ENCODE data around the gene CYTH1. TPM values are rescaled to one million over a fixed set of nuclear protein-coding genes. Genes with fewer than 3 reads are reported as not detected.
"Not testable (repeated sequence)": the region's sequence is repeated elsewhere in the genome, so short reads cannot be mapped to it uniquely, and the experiment has no call there.

CYTH1 gene
- polyA plus RNA-seq, 1 donor from 2014 or later = 120 TPM

DNA sequence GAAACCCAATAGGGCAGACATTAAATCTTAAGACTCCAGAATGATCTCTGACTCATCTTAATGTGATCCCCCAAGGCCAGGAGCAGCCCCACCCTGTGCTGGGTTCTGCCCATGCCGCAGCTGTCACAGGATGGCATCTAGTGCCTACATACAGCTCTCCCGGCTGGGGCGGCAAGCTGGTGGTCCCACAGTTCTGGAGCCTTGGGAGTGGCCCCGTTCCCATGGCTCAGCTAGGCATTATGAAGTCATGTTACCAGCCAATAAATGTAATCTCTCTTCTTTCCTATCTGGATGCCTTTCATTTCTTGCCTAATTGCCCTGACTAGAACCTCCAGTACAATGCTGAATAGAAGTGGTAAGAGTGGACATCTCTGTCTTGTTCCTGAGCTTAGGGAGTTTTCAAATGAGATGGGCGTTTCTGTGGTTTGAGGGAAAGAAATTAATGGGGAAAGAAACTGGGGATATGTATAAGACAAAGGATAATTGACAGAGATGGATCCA is 109.2 kb downstream of the CYTH1 start:
- Histone ChIP-seq H2AFZ (ENCODE audit: low read depth, low read length) (no peak overlapping the region), H3K79me2 (replicated peaks; ENCODE audit: insufficient read depth, low read length) (no peaks in the 10 kb centered on the region), H4K20me1 (ENCODE audit: insufficient read depth) (no peaks in the 10 kb centered on the region), H3F3A (ENCODE audit: insufficient read depth, low read length, poor library complexity, severe bottlenecking) (no peaks in the 10 kb centered on the region), H3K27ac (ENCODE audit: low read length) (no peak overlapping the region), H3K9ac (ENCODE audit: low read length) (no peak overlapping the region), H3K4me3 (ENCODE audit: low read length) (no peak overlapping the region), H3K9me3 (ENCODE audit: low read length) (no peaks in the 10 kb centered on the region), H3K36me3 (ENCODE audit: insufficient read depth, low read length) (no peaks in the 10 kb centered on the region), H3K27me3 (ENCODE audit: insufficient read depth, low read depth, low read length) (no peaks in the 10 kb centered on the region), H3K9me2 (ENCODE audit: insufficient read depth, low read length) (no peaks in the 10 kb centered on the region), H3K4me2 (ENCODE audit: low read length) (no peak overlapping the region)
- TF ChIP-seq, protein P1, sequence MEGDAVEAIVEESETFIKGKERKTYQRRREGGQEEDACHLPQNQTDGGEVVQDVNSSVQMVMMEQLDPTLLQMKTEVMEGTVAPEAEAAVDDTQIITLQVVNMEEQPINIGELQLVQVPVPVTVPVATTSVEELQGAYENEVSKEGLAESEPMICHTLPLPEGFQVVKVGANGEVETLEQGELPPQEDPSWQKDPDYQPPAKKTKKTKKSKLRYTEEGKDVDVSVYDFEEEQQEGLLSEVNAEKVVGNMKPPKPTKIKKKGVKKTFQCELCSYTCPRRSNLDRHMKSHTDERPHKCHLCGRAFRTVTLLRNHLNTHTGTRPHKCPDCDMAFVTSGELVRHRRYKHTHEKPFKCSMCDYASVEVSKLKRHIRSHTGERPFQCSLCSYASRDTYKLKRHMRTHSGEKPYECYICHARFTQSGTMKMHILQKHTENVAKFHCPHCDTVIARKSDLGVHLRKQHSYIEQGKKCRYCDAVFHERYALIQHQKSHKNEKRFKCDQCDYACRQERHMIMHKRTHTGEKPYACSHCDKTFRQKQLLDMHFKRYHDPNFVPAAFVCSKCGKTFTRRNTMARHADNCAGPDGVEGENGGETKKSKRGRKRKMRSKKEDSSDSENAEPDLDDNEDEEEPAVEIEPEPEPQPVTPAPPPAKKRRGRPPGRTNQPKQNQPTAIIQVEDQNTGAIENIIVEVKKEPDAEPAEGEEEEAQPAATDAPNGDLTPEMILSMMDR (IDR thresholded peaks at IDR 0.05; ENCODE audit: poor library complexity, severe bottlenecking) = no peak
- TF ChIP-seq POLR2AphosphoS5 (IDR thresholded peaks at IDR 0.05) = no peak
- TF ChIP-seq TAF1 (IDR thresholded peaks at IDR 0.05; ENCODE audit: low read depth) = no peak
- no peak for TF ChIP-seq EZH2 (IDR thresholded peaks at IDR 0.05; ENCODE audit: borderline replicate concordance, insufficient read depth, low read length, poor library complexity, severe bottlenecking)
- TF ChIP-seq RAD21 (conservative IDR thresholded peaks at IDR 0.05) = no peak
- TF ChIP-seq, protein P2, sequence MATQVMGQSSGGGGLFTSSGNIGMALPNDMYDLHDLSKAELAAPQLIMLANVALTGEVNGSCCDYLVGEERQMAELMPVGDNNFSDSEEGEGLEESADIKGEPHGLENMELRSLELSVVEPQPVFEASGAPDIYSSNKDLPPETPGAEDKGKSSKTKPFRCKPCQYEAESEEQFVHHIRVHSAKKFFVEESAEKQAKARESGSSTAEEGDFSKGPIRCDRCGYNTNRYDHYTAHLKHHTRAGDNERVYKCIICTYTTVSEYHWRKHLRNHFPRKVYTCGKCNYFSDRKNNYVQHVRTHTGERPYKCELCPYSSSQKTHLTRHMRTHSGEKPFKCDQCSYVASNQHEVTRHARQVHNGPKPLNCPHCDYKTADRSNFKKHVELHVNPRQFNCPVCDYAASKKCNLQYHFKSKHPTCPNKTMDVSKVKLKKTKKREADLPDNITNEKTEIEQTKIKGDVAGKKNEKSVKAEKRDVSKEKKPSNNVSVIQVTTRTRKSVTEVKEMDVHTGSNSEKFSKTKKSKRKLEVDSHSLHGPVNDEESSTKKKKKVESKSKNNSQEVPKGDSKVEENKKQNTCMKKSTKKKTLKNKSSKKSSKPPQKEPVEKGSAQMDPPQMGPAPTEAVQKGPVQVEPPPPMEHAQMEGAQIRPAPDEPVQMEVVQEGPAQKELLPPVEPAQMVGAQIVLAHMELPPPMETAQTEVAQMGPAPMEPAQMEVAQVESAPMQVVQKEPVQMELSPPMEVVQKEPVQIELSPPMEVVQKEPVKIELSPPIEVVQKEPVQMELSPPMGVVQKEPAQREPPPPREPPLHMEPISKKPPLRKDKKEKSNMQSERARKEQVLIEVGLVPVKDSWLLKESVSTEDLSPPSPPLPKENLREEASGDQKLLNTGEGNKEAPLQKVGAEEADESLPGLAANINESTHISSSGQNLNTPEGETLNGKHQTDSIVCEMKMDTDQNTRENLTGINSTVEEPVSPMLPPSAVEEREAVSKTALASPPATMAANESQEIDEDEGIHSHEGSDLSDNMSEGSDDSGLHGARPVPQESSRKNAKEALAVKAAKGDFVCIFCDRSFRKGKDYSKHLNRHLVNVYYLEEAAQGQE (IDR thresholded peaks at IDR 0.05; ENCODE audit: borderline replicate concordance) = no peak
- no peak for TF ChIP-seq SMC3 (conservative IDR thresholded peaks at IDR 0.05; ENCODE audit: poor library complexity)
- TF ChIP-seq MXI1 (conservative IDR thresholded peaks at IDR 0.05; ENCODE audit: poor library complexity, severe bottlenecking) = no peak
- TF ChIP-seq EP300 (conservative IDR thresholded peaks at IDR 0.05; ENCODE audit: poor library complexity, severe bottlenecking) = no peak

DNA sequence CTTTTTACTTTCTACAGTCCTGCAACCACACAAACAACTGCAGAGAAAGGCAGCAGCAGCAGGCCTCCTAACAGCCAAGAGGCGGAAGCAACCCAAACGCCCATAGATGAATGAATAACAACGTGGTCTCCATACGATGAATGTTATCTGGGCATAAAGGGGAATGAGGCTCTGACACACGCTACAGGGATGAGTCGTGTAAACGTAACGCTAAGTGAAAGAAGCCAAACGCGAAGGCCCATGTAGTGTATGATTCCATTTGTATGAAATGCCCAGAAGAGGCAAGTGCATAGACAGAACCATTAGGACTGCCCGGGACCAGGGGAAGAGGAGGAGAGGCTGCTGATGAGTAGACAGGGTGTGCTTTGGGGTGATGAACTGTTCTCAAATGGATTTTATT is 110.1 kb downstream of the CYTH1 start:
- H4K20me1 ChIP-seq (ENCODE audit: insufficient read depth) = no peaks in the 10 kb centered on the region
- no peaks in the 10 kb centered on the region for H3F3A ChIP-seq (ENCODE audit: insufficient read depth, low read length, poor library complexity, severe bottlenecking)
- H3K79me2 ChIP-seq (replicated peaks; ENCODE audit: insufficient read depth, low read length) = no peaks in the 10 kb centered on the region
- no peak overlapping the region for H3K9ac ChIP-seq (ENCODE audit: low read length)
- no peak overlapping the region for H2AFZ ChIP-seq (ENCODE audit: low read depth, low read length)
- no peaks in the 10 kb centered on the region for H3K27me3 ChIP-seq (ENCODE audit: insufficient read depth, low read depth, low read length)
- TF ChIP-seq EP300 (conservative IDR thresholded peaks at IDR 0.05; ENCODE audit: poor library complexity, severe bottlenecking) (no peak), MXI1 (conservative IDR thresholded peaks at IDR 0.05; ENCODE audit: poor library complexity, severe bottlenecking) (no peak), EZH2 (IDR thresholded peaks at IDR 0.05; ENCODE audit: borderline replicate concordance, insufficient read depth, low read length, poor library complexity, severe bottlenecking) (no peak), POLR2AphosphoS5 (IDR thresholded peaks at IDR 0.05) (no peak), TAF1 (IDR thresholded peaks at IDR 0.05; ENCODE audit: low read depth) (no peak), RAD21 (conservative IDR thresholded peaks at IDR 0.05) (no peak), SMC3 (conservative IDR thresholded peaks at IDR 0.05; ENCODE audit: poor library complexity) (no peak)
- TF ChIP-seq, protein P2 (IDR thresholded peaks at IDR 0.05; ENCODE audit: borderline replicate concordance) = no peak
- TF ChIP-seq, protein P1 (IDR thresholded peaks at IDR 0.05; ENCODE audit: poor library complexity, severe bottlenecking) = no peak
- H3K4me2 ChIP-seq (ENCODE audit: low read length) = no peak overlapping the region
- no peak overlapping the region for H3K4me3 ChIP-seq (ENCODE audit: low read length)
- H3K9me2 ChIP-seq (ENCODE audit: insufficient read depth, low read length) = no peaks in the 10 kb centered on the region
- no peak overlapping the region for H3K27ac ChIP-seq (ENCODE audit: low read length)
- no peaks in the 10 kb centered on the region for H3K36me3 ChIP-seq (ENCODE audit: insufficient read depth, low read length)
- H3K9me3 ChIP-seq (ENCODE audit: low read length) = no peaks in the 10 kb centered on the region

- not testable (repeated sequence) for H3K9ac ChIP-seq (ENCODE audit: low read length); H3F3A ChIP-seq (ENCODE audit: insufficient read depth, low read length, poor library complexity, severe bottlenecking); H2AFZ ChIP-seq (ENCODE audit: low read depth, low read length); H3K9me2 ChIP-seq (ENCODE audit: insufficient read depth, low read length); H3K27me3 ChIP-seq (ENCODE audit: insufficient read depth, low read depth, low read length); H3K79me2 ChIP-seq (replicated peaks; ENCODE audit: insufficient read depth, low read length); H3K36me3 ChIP-seq (ENCODE audit: insufficient read depth, low read length); H3K4me2 ChIP-seq (ENCODE audit: low read length); H4K20me1 ChIP-seq (ENCODE audit: insufficient read depth); H3K9me3 ChIP-seq (ENCODE audit: low read length); H3K27ac ChIP-seq (ENCODE audit: low read length); H3K4me3 ChIP-seq (ENCODE audit: low read length)
These were observed 110.4 kb downstream of the CYTH1 start for GRCh38 chr17:78671726-78672001.

Measured in neural cell (in vitro differentiated cells).